Bronchial epithelial cell (primary cell): ENCODE results near the gene ELF2. TPM values are rescaled to one million over a fixed set of nuclear protein-coding genes. Genes with fewer than 3 reads are reported as not detected.

Experiments
- DNase-seq: peaks from one replicate; pipeline ENCODE4 v3.0.0-alpha.2; 2010; ENCODE audit warnings: low read depth
- FAIRE-seq: peaks from 2 replicates; lab custom pipeline; 2011; peaks lifted over from hg19 to GRCh38; lab: Jason Lieb, UNC
- H3K27me3 ChIP-seq: 2 replicates; pipeline ENCODE4 v1.5.1; 2011; ENCODE audit warnings: low read length; ENCODE audit not compliant: control insufficient read depth, insufficient read depth
- H3K36me3 ChIP-seq: 2 replicates; pipeline ENCODE4 v1.5.1; 2011; ENCODE audit warnings: low read length; ENCODE audit not compliant: control insufficient read depth, insufficient read depth
- H3K4me3 ChIP-seq: 2 replicates; pipeline ENCODE4 v1.5.1; 2011; ENCODE audit warnings: mild to moderate bottlenecking, low read depth, low read length, control low read depth
- CTCF ChIP-seq: IDR thresholded peaks from 2 replicates; pipeline ENCODE4 v1.5.1; 2011; ENCODE audit warnings: mild to moderate bottlenecking, moderate library complexity, low read length, control low read depth, inconsistent platforms; ENCODE audit not compliant: insufficient read depth, severe bottlenecking
- total RNA-seq: library from RNA; depleted of rRNA; stranded (reverse); fragments of >200 nt; gene quantifications from 2 replicates; pipeline ENCODE4 v1.2.1, GENCODE V29; 2014

ELF2 gene
- total RNA-seq, 1 donor from 2014 or later, result 29.2 TPM

DNA sequence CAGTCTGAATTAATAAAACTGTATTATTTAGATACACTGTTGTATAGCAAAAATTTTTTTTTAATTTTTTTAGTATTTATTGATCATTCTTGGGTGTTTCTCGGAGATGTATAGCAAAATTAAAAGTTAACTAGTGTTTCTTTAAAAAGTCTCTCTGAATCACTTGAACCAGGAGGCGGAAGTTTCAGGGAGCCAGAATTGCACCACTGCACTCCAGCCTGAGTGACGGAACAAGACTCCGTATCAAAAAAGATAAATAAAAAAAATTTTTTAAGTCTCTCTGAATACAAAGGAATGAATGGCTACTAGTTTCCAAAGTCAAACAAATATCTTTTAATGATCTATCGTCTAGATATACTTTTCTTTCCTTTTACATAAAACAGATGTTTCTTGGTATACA is 64.4 kb downstream of the ELF2 start:
- Histone ChIP-seq H3K27me3 (no peaks in the 10 kb centered on the region), H3K36me3 (no peaks in the 10 kb centered on the region), H3K4me3 (no peak overlapping the region)
- DNase-seq (no peak), FAIRE-seq (no peak)
- TF ChIP-seq CTCF, result no peak

DNA sequence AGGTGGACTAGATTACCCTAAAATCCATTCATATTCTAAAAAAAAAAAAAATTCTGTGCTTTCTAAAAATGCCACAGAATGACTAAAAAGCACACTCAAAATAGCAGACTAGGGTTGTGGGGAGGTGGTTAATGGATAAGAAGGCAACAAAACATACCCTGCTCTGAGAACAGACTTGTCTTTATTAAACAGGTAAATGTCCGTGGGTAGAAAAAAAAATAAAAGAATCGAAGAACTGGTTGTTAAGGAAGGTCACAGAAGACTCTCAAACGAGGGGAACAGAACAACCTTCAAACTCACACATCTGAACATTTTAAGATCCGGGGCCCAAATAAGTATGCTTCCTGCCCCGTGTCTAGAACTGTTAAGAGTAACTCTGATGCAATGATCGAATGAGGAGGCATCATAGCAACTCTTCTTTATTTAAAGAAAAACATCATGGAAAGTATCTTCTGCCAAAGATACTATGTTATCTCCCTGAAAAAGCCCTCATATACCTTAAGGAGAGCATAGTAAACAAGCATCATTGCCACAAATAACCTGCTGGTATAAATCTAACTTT is 68.4 kb downstream of the ELF2 start:
- no peak for TF ChIP-seq CTCF
- Histone ChIP-seq H3K36me3 (no peaks in the 10 kb centered on the region), H3K4me3 (no peak overlapping the region), H3K27me3 (no peaks in the 10 kb centered on the region)
- FAIRE-seq, result no peak
- no peak for DNase-seq

DNA sequence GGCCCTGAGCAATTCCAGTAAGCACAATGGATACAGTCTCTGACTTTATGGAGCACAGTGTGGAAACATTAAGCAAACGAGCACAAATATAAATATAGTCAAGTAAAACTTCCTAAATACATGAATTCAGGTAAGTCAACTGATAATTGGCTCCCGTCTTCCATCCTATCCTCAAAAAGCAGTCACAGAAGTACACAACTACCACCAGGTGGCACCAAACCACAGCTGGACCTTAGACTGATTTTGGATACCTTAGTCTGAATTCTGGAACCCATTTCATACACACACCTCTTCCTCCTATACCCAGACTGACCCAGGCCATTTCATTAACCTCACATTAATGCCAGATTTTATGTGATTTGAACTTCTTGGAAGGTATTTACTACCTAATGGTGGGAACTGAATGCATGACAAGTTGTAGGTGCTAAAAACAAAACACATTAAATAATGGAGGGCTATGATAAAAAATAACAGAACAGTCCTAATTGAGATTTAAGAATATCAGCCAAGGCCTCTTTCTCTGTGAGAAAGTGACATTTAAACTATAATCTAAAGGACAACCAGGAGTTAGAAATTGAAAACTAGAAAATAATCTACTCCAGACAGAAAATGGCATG is 77.5 kb downstream of the ELF2 start:
- peak; percentile 77 for TF ChIP-seq CTCF
- no peak overlapping the region for H3K4me3 ChIP-seq
- peak; percentile 81 for DNase-seq
- H3K27me3 ChIP-seq, result no peaks in the 10 kb centered on the region
- FAIRE-seq, result no peak
- no peaks in the 10 kb centered on the region for H3K36me3 ChIP-seq

DNA sequence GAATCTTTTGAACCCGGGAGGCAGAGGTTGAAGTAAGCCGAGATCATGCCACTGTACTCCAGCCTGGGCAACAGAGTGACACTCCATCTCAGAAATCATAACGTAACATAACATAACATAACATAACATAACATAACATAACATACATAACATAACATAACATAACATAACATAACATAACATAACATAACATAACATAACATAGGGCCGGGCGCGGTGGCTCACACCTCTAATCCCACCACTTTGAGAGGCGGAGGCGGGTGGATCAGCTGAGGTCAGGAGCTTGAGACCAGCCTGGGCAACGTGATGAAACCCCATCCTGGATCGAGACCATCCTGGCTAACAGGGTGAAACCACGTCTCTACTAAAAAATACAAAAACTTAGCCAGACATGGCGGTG is 84.7 kb downstream of the ELF2 start:
- FAIRE-seq, result no peak
- H3K27me3 ChIP-seq, result no peaks in the 10 kb centered on the region
- no peak for TF ChIP-seq CTCF
- peaks cover 1% of the 10 kb centered on the region for H3K36me3 ChIP-seq
- no peak for DNase-seq
- H3K4me3 ChIP-seq, result no peak overlapping the region

DNA sequence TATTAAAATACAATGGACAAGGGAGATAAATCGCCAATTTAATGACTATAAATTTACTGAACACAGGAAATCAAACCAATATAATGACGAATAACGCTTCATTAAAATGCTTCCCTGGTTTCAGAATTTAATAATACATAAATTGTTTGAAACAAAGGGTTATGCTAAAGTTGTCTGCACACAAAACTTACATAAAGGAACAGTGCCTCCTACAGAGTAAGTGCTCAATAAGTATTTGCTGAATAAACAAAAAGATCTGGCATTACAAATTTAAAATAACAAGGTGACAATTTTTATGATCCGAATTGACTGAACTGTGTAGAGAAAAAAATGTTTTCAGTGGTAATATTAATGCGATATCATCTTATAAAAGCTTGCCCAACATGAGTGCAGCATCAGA is 91.9 kb downstream of the ELF2 start:
- peak; percentile 47 for DNase-seq

More for the DNA sequence above, 91.9 kb downstream of the ELF2 start:
- TF ChIP-seq CTCF, result peak; percentile 15
- no peaks in the 10 kb centered on the region for H3K36me3 ChIP-seq
- no peaks in the 10 kb centered on the region for H3K27me3 ChIP-seq
- no peak overlapping the region for H3K4me3 ChIP-seq
- FAIRE-seq, result no peak
